Prostate gland (tissue), 2 donors: ENCODE measurements around the gene HNRNPC. TPM values are rescaled to one million over a fixed set of nuclear protein-coding genes. Genes with fewer than 3 reads are reported as not detected.

ENCODE experiments used
- DNase-seq: peaks from one replicate; pipeline ENCODE4 v3.0.0-alpha.2; 2019; ENCODE audit warnings: low spot score
- H3K27ac ChIP-seq, 2 donors: fragments of 200-600 bp; sonication (generic); 2 replicates each; pipeline ENCODE4 v1.5.1; 2017 to 2019
- H3K27me3 ChIP-seq: fragments of 200-600 bp; sonication (generic); replicated peaks from 2 replicates; pipeline ENCODE4 v1.5.1; 2019; ENCODE audit not compliant: insufficient read depth
- H3K36me3 ChIP-seq, 2 donors: fragments of 200-600 bp; sonication (generic); 1 replicate in 1 of 2; 2 replicates in 1 of 2; pipeline versions ENCODE4 v1.5.1 to v1.8.1; 2017 to 2019
- H3K4me1 ChIP-seq: fragments of 200-600 bp; sonication (generic); replicated peaks from 2 replicates; pipeline ENCODE4 v1.5.1; 2019
- H3K4me3 ChIP-seq, 2 donors: fragments of 200-600 bp; sonication (generic); 2 replicates each; pipeline ENCODE4 v1.5.1; 2017 to 2019
- H3K9me3 ChIP-seq: fragments of 200-600 bp; sonication (generic); 2 replicates; pipeline ENCODE4 v1.5.1; 2017
- CTCF ChIP-seq, 4 experiments: fragments of 200-600 bp in 2 of 4; fragments of 450-650 bp in 2 of 4; sonication (generic) in 2 of 4; IDR thresholded peaks; 1 replicate in 3 of 4; 2 replicates in 1 of 4; pipeline ENCODE4 v1.5.1; 2016 to 2019; ENCODE audit warnings: antibody characterized with exemption in 4 of 4, mild to moderate bottlenecking in 2 of 4, moderate library complexity in 2 of 4
- POLR2A ChIP-seq: fragments of 450-650 bp; IDR thresholded peaks from one replicate; pipeline ENCODE4 v1.6.1; 2016; ENCODE audit warnings: antibody characterized with exemption, mild to moderate bottlenecking
- POLR2AphosphoS5 ChIP-seq: sonication (generic); formaldehyde crosslinking; IDR thresholded peaks from one replicate; pipeline ENCODE4 v1.6.1; 2017; ENCODE audit warnings: antibody characterized with exemption
- WGBS: methylation state at CpG from one replicate; pipeline ENCODE4 v1.1.5; 2018; 5-methylcytosine and 5-hydroxymethylcytosine counted together
- intact Hi-C: fragments of 100-400 bp; cut with DNase I; formaldehyde crosslinking; loops from one replicate; pipeline ENCODE4 v1.14.2; 2022
- total RNA-seq, 2 donors: library from RNA; depleted of rRNA; stranded (reverse); fragments of >200 nt; gene quantifications; one replicate each; pipeline ENCODE4 v1.1.0, GENCODE V29; 2016

The HNRNPC gene
- total RNA-seq: 100 to 1,000 TPM; 411 to 423 TPM

GRCh38 chr14:21269252-21270046 is at the start of gene HNRNPC:
TSS of gene HNRNPC (minus strand) at chr14:21269442. CDS start at chr14:21234193, 35,249 bp downstream.
- peaks cover 6% of the 10 kb centered on the region for H3K4me1 ChIP-seq
- no peaks in the 10 kb centered on the region for H3K36me3 ChIP-seq
- WGBS: under 1% methylated on average over 49 of the region's 49 CpGs
- peak within 1 kb of the TSS; percentile 95 to 99 for H3K27ac ChIP-seq
- TF ChIP-seq CTCF (IDR thresholded peaks at IDR 0.05) (no peak), POLR2AphosphoS5 (peak; percentile 96), POLR2A (peak; percentile 95)
- DNase-seq: peak; percentile 100
- intact Hi-C loops: loop anchor here (2.0 kb wide), 1 partner anchor 115 kb away; the partner anchor contains the start of gene SUPT16H
- H3K4me3 ChIP-seq: peak within 1 kb of the TSS; percentile 83 to 95
- H3K9me3 ChIP-seq: no peaks in the 10 kb centered on the region
- H3K27me3 ChIP-seq: no peaks in the 10 kb centered on the region

- 32% methylated on average over 3 of the region's 3 CpGs for WGBS
- Histone ChIP-seq H3K4me3 (no peak overlapping the region), H3K9me3 (no peaks in the 10 kb centered on the region), H3K27ac (no peak overlapping the region), H3K4me1 (no peaks in the 10 kb centered on the region), H3K36me3 (no peaks in the 10 kb centered on the region), H3K27me3 (no peaks in the 10 kb centered on the region)
- no peak for TF ChIP-seq POLR2AphosphoS5
- TF ChIP-seq POLR2A: no peak
- TF ChIP-seq CTCF (IDR thresholded peaks at IDR 0.05): no peak
- DNase-seq: no peak
- intact Hi-C loops: no loop called here
Measured at GRCh38 chr14:21317398-21317797, 48.2 kb upstream of the HNRNPC start.

- Histone ChIP-seq H3K4me1 (no peaks in the 10 kb centered on the region), H3K4me3 (no peak overlapping the region), H3K9me3 (no peaks in the 10 kb centered on the region), H3K36me3 (no peaks in the 10 kb centered on the region), H3K27me3 (no peaks in the 10 kb centered on the region), H3K27ac (no peak overlapping the region)
- no peak for DNase-seq
- WGBS: 84% methylated on average over 12 of the region's 12 CpGs
- TF ChIP-seq POLR2AphosphoS5 (no peak), CTCF (IDR thresholded peaks at IDR 0.05) (no peak), POLR2A (no peak)
- intact Hi-C loops: no loop called here
Measured at GRCh38 chr14:21313512-21313911, 44.3 kb upstream of the HNRNPC start.

- no peak for DNase-seq
- WGBS: 81% methylated on average over 2 of the region's 2 CpGs
- Histone ChIP-seq H3K27ac (no peak overlapping the region), H3K36me3 (no peaks in the 10 kb centered on the region), H3K4me1 (no peaks in the 10 kb centered on the region), H3K4me3 (no peak overlapping the region), H3K9me3 (no peaks in the 10 kb centered on the region), H3K27me3 (no peaks in the 10 kb centered on the region)
- no peak for TF ChIP-seq POLR2A
- no peak for TF ChIP-seq POLR2AphosphoS5
- no peak for TF ChIP-seq CTCF (IDR thresholded peaks at IDR 0.05)
- intact Hi-C loops: no loop called here
Measured at GRCh38 chr14:21311614-21312013, 42.4 kb upstream of the HNRNPC start.

- no peaks in the 10 kb centered on the region for H3K36me3 ChIP-seq
- TF ChIP-seq POLR2A (no peak), POLR2AphosphoS5 (no peak), CTCF (IDR thresholded peaks at IDR 0.05) (no peak)
- no peaks in the 10 kb centered on the region for H3K4me1 ChIP-seq
- no peaks in the 10 kb centered on the region for H3K27me3 ChIP-seq
- no peak overlapping the region for H3K4me3 ChIP-seq
- H3K27ac ChIP-seq: no peak overlapping the region
- DNase-seq: no peak
- no peaks in the 10 kb centered on the region for H3K9me3 ChIP-seq
- 92% methylated on average over 3 of the region's 3 CpGs for WGBS
- intact Hi-C loops: no loop called here
Measured at GRCh38 chr14:21309956-21310355, 40.7 kb upstream of the HNRNPC start.
